GM12865 (cell line): ENCODE data around the gene ANAPC7.
"Not testable (repeated sequence)": the region's sequence is repeated elsewhere in the genome, so short reads cannot be mapped to it uniquely, and the experiment has no call there.

Source experiments
- DNase-seq: peaks from one replicate; pipeline ENCODE4 v3.0.0; 2010; ENCODE audit warnings: low read depth
- H3K4me3 ChIP-seq: 2 replicates; pipeline ENCODE4 v1.5.1; 2011; ENCODE audit warnings: mild to moderate bottlenecking, low read depth, low read length, control low read depth
- CTCF ChIP-seq: IDR thresholded peaks from 2 replicates; pipeline ENCODE4 v1.5.1; 2011; ENCODE audit warnings: low read length, control low read depth, low read depth, inconsistent platforms; ENCODE audit not compliant: insufficient read depth; ENCODE audit errors: missing control alignments

Gene ANAPC7

GRCh38 chr12:110345176-110345661 lies 58.3 kb downstream of the ANAPC7 start:
- TF ChIP-seq CTCF, result no peak
- no peak overlapping the region for H3K4me3 ChIP-seq
- no peak for DNase-seq

- TF ChIP-seq CTCF, result no peak
- DNase-seq, result no peak
- no peak overlapping the region for H3K4me3 ChIP-seq
Measured at GRCh38 chr12:110344657-110345056, 58.9 kb downstream of the ANAPC7 start.

- no peak overlapping the region for H3K4me3 ChIP-seq
- TF ChIP-seq CTCF, result no peak
- DNase-seq, result no peak
Measured at GRCh38 chr12:110343736-110344555, 59.6 kb downstream of the ANAPC7 start.

GRCh38 chr12:110343114-110343513 lies 60.4 kb downstream of the ANAPC7 start:
- no peak for TF ChIP-seq CTCF
- no peak for DNase-seq
- no peak overlapping the region for H3K4me3 ChIP-seq

DNA sequence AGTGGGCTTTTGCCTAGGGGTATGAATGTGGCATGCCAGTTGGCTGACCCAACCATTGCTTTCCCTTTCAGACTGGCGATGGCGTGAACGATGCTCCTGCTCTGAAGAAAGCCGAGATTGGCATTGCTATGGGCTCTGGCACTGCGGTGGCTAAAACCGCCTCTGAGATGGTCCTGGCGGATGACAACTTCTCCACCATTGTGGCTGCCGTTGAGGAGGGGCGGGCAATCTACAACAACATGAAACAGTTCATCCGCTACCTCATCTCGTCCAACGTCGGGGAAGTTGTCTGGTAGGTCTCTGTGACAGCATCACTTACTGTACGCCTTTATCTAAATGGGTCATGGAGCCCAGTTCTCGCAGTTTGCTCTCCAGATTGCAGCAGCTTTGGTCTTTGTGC lies 61.4 kb downstream of the ANAPC7 start:
- DNase-seq, result no peak
- TF ChIP-seq CTCF, result no peak
- no peak overlapping the region for H3K4me3 ChIP-seq

- no peak overlapping the region for H3K4me3 ChIP-seq
- TF ChIP-seq CTCF, result no peak
- DNase-seq, result no peak
Measured at GRCh38 chr12:110340706-110341105, 62.8 kb downstream of the ANAPC7 start.

GRCh38 chr12:110340261-110340660 lies 63.2 kb downstream of the ANAPC7 start:
- not testable (repeated sequence) for DNase-seq, H3K4me3 ChIP-seq
